Measurements from ENCODE around the gene MKX.

Gene MKX

DNA sequence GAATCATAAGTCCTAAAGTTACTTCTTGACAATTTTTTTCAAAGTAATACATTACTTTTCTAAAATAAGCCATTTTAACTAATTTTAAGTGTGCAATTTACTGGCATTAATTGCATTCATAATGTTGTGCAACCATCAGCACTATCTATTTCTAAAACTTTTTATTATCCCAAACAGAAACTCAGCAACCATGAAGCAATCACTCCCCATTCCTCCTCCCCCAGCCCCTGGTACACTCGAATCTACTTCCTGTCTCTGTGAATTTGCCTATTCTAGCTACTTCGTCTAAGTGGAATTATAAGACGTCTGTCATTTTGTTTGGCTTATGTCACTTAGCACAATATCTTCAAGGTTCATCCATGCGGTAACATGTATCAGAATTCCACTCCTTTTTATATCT, 84.9 kb downstream of the MKX start:
- no peak for DNase-seq
- Histone ChIP-seq H4K20me1 (ENCODE audit: insufficient read depth, low read length) (no peaks in the 10 kb centered on the region), H3K9me2 (replicated peaks; ENCODE audit: insufficient read depth, low read length) (no peaks in the 10 kb centered on the region), H3K27ac (ENCODE audit: low read length) (no peak overlapping the region), H3K9me3 (replicated peaks; ENCODE audit: insufficient read depth, low read length) (no peaks in the 10 kb centered on the region), H3K36me3 (replicated peaks; ENCODE audit: insufficient read depth, low read length) (no peaks in the 10 kb centered on the region), H3K4me3 (ENCODE audit: low read length) (no peak overlapping the region), H3K4me1 (ENCODE audit: low read length) (no peaks in the 10 kb centered on the region), H3K4me2 (ENCODE audit: low read depth, low read length) (no peak overlapping the region), H3F3A (ENCODE audit: insufficient read depth, low read length) (no peaks in the 10 kb centered on the region), H3K9ac (ENCODE audit: low read length) (no peak overlapping the region), H2AFZ (ENCODE audit: low read length) (no peak overlapping the region), H3K79me2 (ENCODE audit: low read length) (no peaks in the 10 kb centered on the region), H3K27me3 (replicated peaks; ENCODE audit: insufficient read depth, low read length) (no peaks in the 10 kb centered on the region)
- TF ChIP-seq EZH2phosphoT487 (IDR thresholded peaks at IDR 0.05; ENCODE audit: low read length) (no peak), EZH2 (optimal IDR thresholded peaks at IDR 0.05; ENCODE audit: low read depth, low read length) (no peak)
- TF ChIP-seq, protein P1, sequence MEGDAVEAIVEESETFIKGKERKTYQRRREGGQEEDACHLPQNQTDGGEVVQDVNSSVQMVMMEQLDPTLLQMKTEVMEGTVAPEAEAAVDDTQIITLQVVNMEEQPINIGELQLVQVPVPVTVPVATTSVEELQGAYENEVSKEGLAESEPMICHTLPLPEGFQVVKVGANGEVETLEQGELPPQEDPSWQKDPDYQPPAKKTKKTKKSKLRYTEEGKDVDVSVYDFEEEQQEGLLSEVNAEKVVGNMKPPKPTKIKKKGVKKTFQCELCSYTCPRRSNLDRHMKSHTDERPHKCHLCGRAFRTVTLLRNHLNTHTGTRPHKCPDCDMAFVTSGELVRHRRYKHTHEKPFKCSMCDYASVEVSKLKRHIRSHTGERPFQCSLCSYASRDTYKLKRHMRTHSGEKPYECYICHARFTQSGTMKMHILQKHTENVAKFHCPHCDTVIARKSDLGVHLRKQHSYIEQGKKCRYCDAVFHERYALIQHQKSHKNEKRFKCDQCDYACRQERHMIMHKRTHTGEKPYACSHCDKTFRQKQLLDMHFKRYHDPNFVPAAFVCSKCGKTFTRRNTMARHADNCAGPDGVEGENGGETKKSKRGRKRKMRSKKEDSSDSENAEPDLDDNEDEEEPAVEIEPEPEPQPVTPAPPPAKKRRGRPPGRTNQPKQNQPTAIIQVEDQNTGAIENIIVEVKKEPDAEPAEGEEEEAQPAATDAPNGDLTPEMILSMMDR (IDR thresholded peaks at IDR 0.05; ENCODE audit: low read length) = no peak

DNA sequence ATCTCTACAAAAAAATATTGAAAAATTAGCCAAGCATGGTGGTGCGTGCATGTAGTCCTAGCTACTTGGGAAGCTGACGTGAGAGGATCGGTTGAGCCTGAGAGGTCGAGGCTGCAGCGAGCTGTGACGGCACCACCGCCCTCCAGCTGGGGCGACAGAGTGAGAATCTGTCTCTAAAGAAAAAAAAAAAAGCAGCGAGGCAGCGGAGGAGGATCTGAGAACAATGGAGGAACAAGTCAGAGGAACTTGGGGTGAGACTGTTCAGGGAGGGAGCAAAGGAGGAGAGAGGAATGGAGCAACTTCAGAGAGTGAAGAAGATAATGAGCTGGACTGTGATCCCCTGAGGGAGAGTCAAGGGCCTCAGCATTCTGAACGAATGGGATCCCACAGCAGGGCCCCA, 85.4 kb downstream of the MKX start:
- no peaks in the 10 kb centered on the region for H3K9me2 ChIP-seq (replicated peaks; ENCODE audit: insufficient read depth, low read length)
- no peaks in the 10 kb centered on the region for H3K27me3 ChIP-seq (replicated peaks; ENCODE audit: insufficient read depth, low read length)
- no peak overlapping the region for H3K4me3 ChIP-seq (ENCODE audit: low read length)
- H3K9me3 ChIP-seq (replicated peaks; ENCODE audit: insufficient read depth, low read length) = no peaks in the 10 kb centered on the region
- TF ChIP-seq, protein P1 (IDR thresholded peaks at IDR 0.05; ENCODE audit: low read length) = no peak
- TF ChIP-seq EZH2 (optimal IDR thresholded peaks at IDR 0.05; ENCODE audit: low read depth, low read length) (no peak), EZH2phosphoT487 (IDR thresholded peaks at IDR 0.05; ENCODE audit: low read length) (no peak)
- no peak overlapping the region for H3K27ac ChIP-seq (ENCODE audit: low read length)
- no peaks in the 10 kb centered on the region for H3K36me3 ChIP-seq (replicated peaks; ENCODE audit: insufficient read depth, low read length)
- H3K9ac ChIP-seq (ENCODE audit: low read length) = no peak overlapping the region
- H3K4me1 ChIP-seq (ENCODE audit: low read length) = no peaks in the 10 kb centered on the region
- no peak for DNase-seq
- H3F3A ChIP-seq (ENCODE audit: insufficient read depth, low read length) = no peaks in the 10 kb centered on the region
- no peak overlapping the region for H3K4me2 ChIP-seq (ENCODE audit: low read depth, low read length)
- H4K20me1 ChIP-seq (ENCODE audit: insufficient read depth, low read length) = no peaks in the 10 kb centered on the region
- H2AFZ ChIP-seq (ENCODE audit: low read length) = no peak overlapping the region
- H3K79me2 ChIP-seq (ENCODE audit: low read length) = no peaks in the 10 kb centered on the region

DNA sequence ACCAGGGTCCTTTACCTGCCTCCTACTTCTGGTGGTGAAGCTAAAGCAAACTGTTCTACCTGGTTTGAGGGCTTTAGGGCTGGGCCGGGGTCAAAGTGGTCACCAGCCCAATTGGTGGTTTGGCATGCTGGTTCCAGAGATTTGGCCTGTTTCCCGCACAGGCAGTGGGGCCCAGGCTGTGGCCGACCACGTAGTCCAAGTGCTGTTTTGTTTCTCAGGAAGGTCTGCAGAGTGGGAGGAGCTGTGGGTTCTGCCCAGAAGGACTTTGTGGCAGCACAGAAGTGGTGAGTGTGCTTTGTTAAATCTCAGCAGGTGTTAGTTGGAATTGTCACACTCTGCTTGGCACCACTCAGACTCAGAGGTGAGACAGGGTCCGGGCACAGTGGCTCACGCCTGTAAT, 85.8 kb downstream of the MKX start:
- H3K4me2 ChIP-seq (ENCODE audit: low read depth, low read length) = no peak overlapping the region
- no peak overlapping the region for H3K9ac ChIP-seq (ENCODE audit: low read length)
- H3K9me2 ChIP-seq (replicated peaks; ENCODE audit: insufficient read depth, low read length) = no peaks in the 10 kb centered on the region
- no peak for DNase-seq
- H3F3A ChIP-seq (ENCODE audit: insufficient read depth, low read length) = no peaks in the 10 kb centered on the region
- no peak overlapping the region for H3K27ac ChIP-seq (ENCODE audit: low read length)
- no peaks in the 10 kb centered on the region for H3K79me2 ChIP-seq (ENCODE audit: low read length)
- no peak for TF ChIP-seq EZH2 (optimal IDR thresholded peaks at IDR 0.05; ENCODE audit: low read depth, low read length)
- TF ChIP-seq EZH2phosphoT487 (IDR thresholded peaks at IDR 0.05; ENCODE audit: low read length) = no peak
- TF ChIP-seq, protein P1 (IDR thresholded peaks at IDR 0.05; ENCODE audit: low read length) = no peak
- no peak overlapping the region for H3K4me3 ChIP-seq (ENCODE audit: low read length)
- H4K20me1 ChIP-seq (ENCODE audit: insufficient read depth, low read length) = no peaks in the 10 kb centered on the region
- H3K36me3 ChIP-seq (replicated peaks; ENCODE audit: insufficient read depth, low read length) = no peaks in the 10 kb centered on the region
- H3K9me3 ChIP-seq (replicated peaks; ENCODE audit: insufficient read depth, low read length) = no peaks in the 10 kb centered on the region
- no peak overlapping the region for H2AFZ ChIP-seq (ENCODE audit: low read length)
- no peaks in the 10 kb centered on the region for H3K27me3 ChIP-seq (replicated peaks; ENCODE audit: insufficient read depth, low read length)
- no peaks in the 10 kb centered on the region for H3K4me1 ChIP-seq (ENCODE audit: low read length)
